Lung (tissue), 12 donors: Measurements from ENCODE around the gene ZNF761. TPM values are rescaled to one million over a fixed set of nuclear protein-coding genes. Genes with fewer than 3 reads are reported as not detected.
A peak's percentile ranks its signal among the peaks of the same experiment; 100 is the strongest.
"Not testable (repeated sequence)": the region's sequence is repeated elsewhere in the genome, so short reads cannot be mapped to it uniquely, and the experiment has no call there.

Source experiments
- ATAC-seq: fragments of 200-7000 bp; cut with Tn5 transposase; one replicate; pipeline ENCODE4 v1.9.1; 2020; ENCODE audit warnings: moderate number of reproducible peaks; ENCODE audit not compliant: insufficient read depth, low FRiP score
- DNase-seq, 3 donors: peaks; one replicate each; pipeline ENCODE4 v3.0.0-alpha.2; 2013 to 2017
- H3K27ac ChIP-seq, 2 donors: one replicate each; pipeline ENCODE4 v1.5.1; 2013; ENCODE audit warnings: mild to moderate bottlenecking in 2 of 2, moderate library complexity in 2 of 2, control low read depth in 1 of 2, inconsistent platforms in 1 of 2, low read depth in 1 of 2, low read length in 1 of 2
- H3K27me3 ChIP-seq, 3 donors: one replicate each; pipeline ENCODE4 v1.5.1; 2013; ENCODE audit warnings: low read length in 2 of 3; ENCODE audit not compliant: control insufficient read depth in 3 of 3, insufficient read depth in 3 of 3
- H3K36me3 ChIP-seq, 4 donors: one replicate each; pipeline ENCODE4 v1.5.1; 2013; ENCODE audit warnings: low read length in 4 of 4, mild to moderate bottlenecking in 1 of 4, moderate library complexity in 1 of 4; ENCODE audit not compliant: control insufficient read depth in 4 of 4, insufficient read depth in 4 of 4
- H3K4me1 ChIP-seq, 5 donors: one replicate each; pipeline ENCODE4 v1.5.1; 2013; ENCODE audit warnings: low read length in 5 of 5, mild to moderate bottlenecking in 2 of 5, moderate library complexity in 1 of 5; ENCODE audit not compliant: control insufficient read depth in 5 of 5, insufficient read depth in 5 of 5
- H3K4me3 ChIP-seq: one replicate; pipeline ENCODE4 v1.5.1; 2013; ENCODE audit warnings: mild to moderate bottlenecking, control low read depth, moderate library complexity
- H3K9ac ChIP-seq, 2 donors: one replicate each; pipeline ENCODE4 v1.5.1; 2013; ENCODE audit warnings: low read length in 2 of 2, control low read depth in 1 of 2; ENCODE audit not compliant: insufficient read depth in 1 of 2
- H3K9me3 ChIP-seq, 4 donors: one replicate each; pipeline ENCODE4 v1.5.1; 2013; ENCODE audit warnings: low read length in 3 of 4, mild to moderate bottlenecking in 1 of 4, moderate library complexity in 1 of 4; ENCODE audit not compliant: control insufficient read depth in 4 of 4, insufficient read depth in 3 of 4
- WGBS, 2 donors: extraction: QIAGEN DNeasy Blood & Tissue Kit; methylation state at CpG; one replicate each; pipeline ENCODE4 v1.1.7; 2013; 5-methylcytosine and 5-hydroxymethylcytosine counted together
- polyA plus RNA-seq, 2 donors: library from polyadenylated mRNA; stranded (reverse); fragments of 200-250 nt; gene quantifications; one replicate each; pipeline ENCODE4 v1.2.1, GENCODE V29; 2013
- total RNA-seq, 2 donors: library from RNA; depleted of rRNA in 1 of 2; stranded (reverse); fragments of >200 nt in 1 of 2; gene quantifications; one replicate each; pipeline ENCODE4 v1.2.1, GENCODE V29; 2014 to 2021
- TF ChIP-seq, protein P1 (sequence below): IDR thresholded peaks from 2 replicates; pipeline ENCODE4 v1.5.1; 2012; ENCODE audit warnings: mild to moderate bottlenecking; ENCODE audit errors: control extremely low read depth, extremely low read depth
- donor health status: control.
- donor health status: control.
- donor health status: Bipolar disorder and iron deficiency.
- donor health status: healthy.
- donor health status: DM: yes; HTN: yes; CAD: no.

ZNF761 gene
- total and polyA plus RNA-seq, 4 donors: 6.4 to 11.4 (median 7.2) TPM

DNA sequence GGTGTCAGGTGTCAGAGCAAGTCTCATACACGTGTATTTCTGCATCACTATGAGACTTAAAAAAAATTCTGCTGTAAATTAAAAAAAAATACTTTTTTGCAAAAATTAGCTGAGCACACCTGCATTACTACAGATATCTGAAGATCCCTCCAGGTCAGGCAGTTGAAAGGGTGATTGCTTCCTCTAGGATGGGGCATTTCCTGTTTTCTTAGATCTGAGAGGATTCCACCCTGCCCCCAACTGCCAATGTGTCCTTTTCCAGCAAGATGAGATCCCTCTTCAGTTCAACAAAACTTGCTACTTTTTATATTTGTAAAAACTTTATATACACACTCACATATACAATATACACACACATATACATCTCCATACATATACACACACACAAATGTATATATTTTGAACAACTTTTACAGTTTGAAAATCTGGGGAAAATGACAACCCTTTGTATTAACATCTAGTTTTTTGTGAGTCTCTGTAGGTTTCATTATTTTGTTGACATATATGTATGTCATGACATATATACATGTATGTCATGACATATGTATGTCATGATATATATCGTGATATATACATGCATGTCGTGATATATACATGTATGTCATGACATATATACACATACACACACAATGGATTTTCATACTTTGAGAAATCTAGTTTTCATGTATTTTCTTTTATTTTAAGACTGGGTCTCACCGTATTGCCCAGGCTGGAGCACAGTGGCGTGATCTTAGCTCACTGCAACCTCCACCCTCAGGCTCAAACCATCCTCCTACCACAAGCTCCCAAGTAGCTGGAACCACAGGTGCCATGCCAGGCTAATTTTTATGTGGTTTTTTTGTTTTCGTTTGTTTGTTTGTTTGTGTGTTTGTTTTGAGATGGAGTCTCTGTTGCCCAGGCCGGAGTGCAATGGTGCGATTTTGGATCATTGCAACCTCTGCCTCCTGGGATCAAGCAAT, 53.5 kb downstream of the ZNF761 start:
- Histone ChIP-seq H3K9ac (no peak overlapping the region), H3K27me3 (no peaks in the 10 kb centered on the region), H3K9me3 (peaks cover 1 to 40% (median 5%) of the 10 kb centered on the region in 4 donors)

DNA sequence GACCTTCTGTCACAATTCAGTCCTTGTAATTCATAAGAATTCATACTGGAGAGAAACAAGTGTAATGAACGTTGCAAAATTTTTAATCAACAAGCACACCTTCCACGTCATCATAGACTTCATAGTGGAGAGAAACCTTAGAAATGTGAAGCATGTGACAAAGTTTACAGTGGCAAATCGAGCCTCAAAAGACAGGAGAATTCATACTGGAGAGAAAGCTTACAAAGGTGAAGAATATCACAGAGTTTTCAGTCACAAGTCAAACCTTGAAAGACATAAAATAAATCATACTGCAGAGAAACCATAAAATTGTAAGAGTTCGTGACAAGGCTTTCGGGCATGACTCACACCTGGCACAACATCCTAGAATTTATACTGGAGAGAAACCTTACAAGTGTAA, 60.4 kb downstream of the ZNF761 start:
- ATAC-seq (no peak), DNase-seq (no peak)
- Histone ChIP-seq H3K4me3 (no peak overlapping the region), H3K4me1 (peaks cover 0 to 1% (median 0%) of the 10 kb centered on the region in 5 donors), H3K27ac (no peak overlapping the region), H3K9ac (no peak overlapping the region), H3K9me3 (peaks cover 16 to 26% (median 19%) of the 10 kb centered on the region in 4 donors), H3K27me3 (no peaks in the 10 kb centered on the region), H3K36me3 (peaks cover 11 to 23% (median 22%) of the 10 kb centered on the region in 4 donors)
- TF ChIP-seq, protein P1, sequence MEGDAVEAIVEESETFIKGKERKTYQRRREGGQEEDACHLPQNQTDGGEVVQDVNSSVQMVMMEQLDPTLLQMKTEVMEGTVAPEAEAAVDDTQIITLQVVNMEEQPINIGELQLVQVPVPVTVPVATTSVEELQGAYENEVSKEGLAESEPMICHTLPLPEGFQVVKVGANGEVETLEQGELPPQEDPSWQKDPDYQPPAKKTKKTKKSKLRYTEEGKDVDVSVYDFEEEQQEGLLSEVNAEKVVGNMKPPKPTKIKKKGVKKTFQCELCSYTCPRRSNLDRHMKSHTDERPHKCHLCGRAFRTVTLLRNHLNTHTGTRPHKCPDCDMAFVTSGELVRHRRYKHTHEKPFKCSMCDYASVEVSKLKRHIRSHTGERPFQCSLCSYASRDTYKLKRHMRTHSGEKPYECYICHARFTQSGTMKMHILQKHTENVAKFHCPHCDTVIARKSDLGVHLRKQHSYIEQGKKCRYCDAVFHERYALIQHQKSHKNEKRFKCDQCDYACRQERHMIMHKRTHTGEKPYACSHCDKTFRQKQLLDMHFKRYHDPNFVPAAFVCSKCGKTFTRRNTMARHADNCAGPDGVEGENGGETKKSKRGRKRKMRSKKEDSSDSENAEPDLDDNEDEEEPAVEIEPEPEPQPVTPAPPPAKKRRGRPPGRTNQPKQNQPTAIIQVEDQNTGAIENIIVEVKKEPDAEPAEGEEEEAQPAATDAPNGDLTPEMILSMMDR: no peak
- 97 to 99% methylated on average over 5 of the region's 5 CpGs for WGBS, 2 donors

More for the DNA sequence above, 53.5 kb downstream of the ZNF761 start:
- no peak for ATAC-seq
- Histone ChIP-seq H3K36me3 (peaks cover 10 to 24% (median 15%) of the 10 kb centered on the region in 4 donors), H3K4me3 (no peak overlapping the region), H3K4me1 (no peaks in the 10 kb centered on the region), H3K27ac (no peak overlapping the region)
- no peak for DNase-seq
- 81 to 91% methylated on average over 8 of the region's 8 CpGs for WGBS, 2 donors
- TF ChIP-seq, protein P1: no peak

DNA sequence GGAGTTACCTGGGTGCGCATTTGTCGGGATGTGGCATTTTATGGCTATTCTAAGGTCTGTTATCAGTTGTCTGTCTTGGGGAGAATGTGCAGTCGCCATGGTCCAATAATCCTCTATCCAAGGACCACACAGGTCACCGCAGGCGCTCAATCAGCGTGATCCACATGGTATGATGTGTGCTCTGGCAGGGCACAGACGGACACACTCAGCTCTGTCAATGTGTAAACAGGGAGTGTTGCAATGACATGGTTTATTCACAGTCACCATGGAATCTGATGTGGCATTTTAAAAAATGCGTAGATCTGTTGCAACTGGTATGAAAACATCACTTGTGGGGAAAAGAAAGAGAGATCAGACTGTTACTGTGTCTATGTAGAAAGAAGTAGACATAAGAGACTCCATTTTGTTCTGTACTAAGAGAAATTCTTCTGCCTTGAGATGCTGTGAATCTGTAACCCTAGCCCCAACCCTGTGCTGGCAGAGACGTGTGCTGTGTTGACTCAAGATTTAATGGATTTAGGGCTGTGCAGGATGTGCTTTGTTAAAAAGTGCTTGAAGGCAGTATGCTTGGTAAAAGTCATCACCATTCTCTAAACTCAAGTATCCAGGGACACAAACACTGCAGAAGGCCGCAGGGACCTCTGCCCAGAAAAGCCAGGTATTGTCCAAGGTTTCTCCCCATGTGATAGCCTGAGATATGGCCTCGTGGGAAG, 65.7 kb downstream of the ZNF761 start:
- not testable (repeated sequence) for H3K27me3 ChIP-seq, H3K4me1 ChIP-seq, H3K9ac ChIP-seq, ATAC-seq, H3K27ac ChIP-seq, H3K4me3 ChIP-seq, H3K36me3 ChIP-seq
- WGBS, 2 donors: 57 to 59% methylated on average over 11 of the region's 11 CpGs
- peak in 2 of 3 donors; percentile 48 to 60 for DNase-seq
- peaks cover 2 to 19% (median 3%) of the 10 kb centered on the region in 4 donors for H3K9me3 ChIP-seq

DNA sequence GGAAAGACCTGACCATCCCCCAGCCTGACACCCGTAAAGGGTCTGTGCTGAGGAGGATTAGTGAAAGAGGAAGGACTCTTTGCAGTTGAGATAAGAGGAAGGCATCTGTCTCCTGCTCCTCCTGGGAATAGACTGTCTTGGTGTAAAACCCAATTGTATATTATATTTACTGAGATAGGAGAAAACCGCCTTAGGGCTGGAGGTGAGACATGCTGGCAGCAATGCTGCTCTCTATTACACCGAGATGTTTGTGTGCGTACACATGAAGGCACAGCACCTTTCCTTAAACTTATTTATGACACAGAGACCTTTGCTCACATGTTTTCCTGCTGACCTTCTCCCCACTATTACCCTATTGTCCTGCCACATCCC, 66.2 kb downstream of the ZNF761 start:
- H3K9ac ChIP-seq, H3K4me1 ChIP-seq, H3K27me3 ChIP-seq, H3K4me3 ChIP-seq, DNase-seq, ATAC-seq, H3K27ac ChIP-seq, H3K36me3 ChIP-seq: not testable (repeated sequence)
- H3K9me3 ChIP-seq: peaks cover 0 to 17% (median 1%) of the 10 kb centered on the region in 4 donors
- WGBS, 2 donors: 54 to 55% methylated on average over 4 of the region's 4 CpGs

DNA sequence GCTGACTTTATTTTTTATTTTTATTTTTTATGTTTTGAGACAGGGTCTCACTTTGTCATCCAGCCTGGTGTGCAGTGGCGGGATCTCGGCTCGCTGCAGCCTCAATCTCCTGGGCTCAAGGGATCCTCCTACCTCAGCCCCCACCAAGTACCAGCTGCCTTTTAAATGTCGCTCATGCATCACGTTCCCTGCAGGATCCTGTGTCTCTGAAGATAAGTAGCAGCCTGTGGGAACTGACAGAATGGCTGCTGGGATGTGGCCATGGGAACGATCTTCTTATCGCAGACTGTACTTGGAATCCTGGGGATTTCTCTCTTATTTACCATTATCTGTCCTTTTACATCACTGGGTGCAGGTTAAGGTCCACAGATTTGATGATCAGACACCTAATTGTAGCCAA, 71.4 kb downstream of the ZNF761 start:
- peaks cover 0 to 10% (median 0%) of the 10 kb centered on the region in 5 donors for H3K4me1 ChIP-seq
- not testable (repeated sequence) for H3K9me3 ChIP-seq, DNase-seq, H3K27me3 ChIP-seq, H3K36me3 ChIP-seq, H3K4me3 ChIP-seq, ATAC-seq, H3K9ac ChIP-seq, H3K27ac ChIP-seq
- 40 to 54% methylated on average over 7 of the region's 7 CpGs for WGBS, 2 donors

DNA sequence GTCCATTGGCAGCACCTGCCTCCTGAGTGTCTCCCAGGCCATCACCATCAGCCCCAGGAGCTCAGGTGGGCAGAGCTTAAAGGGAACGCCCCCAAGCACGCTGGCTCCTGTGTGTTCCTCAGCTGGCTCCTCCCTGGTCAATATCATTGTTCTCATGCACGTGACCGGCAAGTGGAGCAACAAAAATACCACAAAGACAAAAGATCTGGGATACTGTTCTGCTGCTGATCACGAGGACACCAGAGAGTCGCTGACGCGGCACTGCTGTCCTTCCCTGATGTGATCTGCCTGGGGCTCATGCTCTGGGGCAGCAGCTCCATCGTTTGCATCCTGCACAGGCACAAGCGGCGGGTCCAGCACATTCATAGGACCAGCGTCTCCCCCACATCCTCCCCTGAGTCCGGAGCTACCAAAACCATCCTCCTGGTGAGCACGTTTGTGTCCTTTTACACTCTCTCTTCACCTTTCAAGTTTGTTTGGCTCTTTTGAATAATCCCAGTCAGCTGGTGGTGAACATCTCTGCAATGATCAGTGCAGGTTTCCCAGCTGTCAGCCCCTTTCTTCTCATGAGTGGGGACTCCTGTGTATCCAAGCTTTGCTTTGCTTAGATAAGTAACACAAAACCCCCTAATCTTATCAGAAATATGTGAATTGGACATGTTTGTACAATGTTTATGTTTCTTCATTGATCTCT, 72.0 kb downstream of the ZNF761 start:
- H3K9ac ChIP-seq, H3K4me3 ChIP-seq, H3K36me3 ChIP-seq, H3K27ac ChIP-seq, H3K9me3 ChIP-seq, H3K27me3 ChIP-seq, ATAC-seq: not testable (repeated sequence)
- H3K4me1 ChIP-seq: peaks cover 0 to 10% (median 0%) of the 10 kb centered on the region in 5 donors
- 7 to 34% methylated on average over 9 to 12 of the region's 14 CpGs for WGBS, 2 donors
- DNase-seq: peak in 1 of 3 donors; percentile 29
